Limb (tissue), 2 donors: Measurements from ENCODE around the gene ERP44.
"Not testable (repeated sequence)": the region's sequence is repeated elsewhere in the genome, so short reads cannot be mapped to it uniquely, and the experiment has no call there.

Source experiments
- DNase-seq, 2 donors: peaks; one replicate each; pipeline ENCODE4 v3.0.0-alpha.2; 2016; ENCODE audit errors: extremely low spot score in 2 of 2

ERP44 gene

DNA sequence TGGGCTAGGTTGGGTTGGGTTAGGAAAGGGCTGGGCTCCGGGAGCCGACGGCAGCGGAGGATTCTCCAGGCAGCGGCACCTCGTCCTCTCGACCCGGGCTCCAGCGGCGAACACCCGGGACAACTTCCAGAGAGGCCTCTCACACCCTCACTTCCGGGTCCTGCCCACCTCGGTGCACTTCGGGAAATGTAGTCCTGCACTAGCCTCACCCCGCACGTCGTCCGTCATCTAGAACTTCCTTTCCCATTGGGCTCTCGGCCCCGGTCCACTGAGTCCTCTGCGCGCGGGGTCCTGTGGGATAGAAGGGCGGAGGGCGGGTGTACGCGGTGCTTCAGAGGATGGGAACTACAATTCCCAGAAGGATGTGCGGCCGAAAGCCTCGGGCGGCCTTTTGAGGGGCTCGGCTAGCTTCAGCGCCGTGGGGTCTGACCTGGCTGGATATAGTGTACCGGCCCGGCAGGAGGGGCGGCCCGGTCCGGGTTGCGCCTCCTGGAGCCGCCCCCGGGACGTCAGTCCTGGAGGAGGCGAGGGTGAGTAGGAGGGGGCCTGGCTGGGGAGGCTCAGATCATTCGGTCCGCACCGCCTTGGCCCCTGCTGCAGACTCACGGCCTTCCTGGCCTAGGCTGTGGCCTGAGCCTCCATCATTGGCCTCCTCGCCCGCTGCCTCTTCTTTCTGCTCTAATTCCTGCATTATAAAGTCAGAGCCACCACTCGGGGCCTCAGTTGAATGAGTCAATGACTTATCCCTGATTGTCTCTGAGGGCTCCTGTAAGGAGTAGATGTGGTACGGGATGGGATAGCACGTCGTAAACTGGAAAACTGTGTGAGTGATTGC, at the start of gene ERP44, which contains the start of gene INVS:
Gene ERP44 (minus strand): TSS at position 114 of the 835 bp plus-strand sequence. CDS start 160 bp downstream, outside the sequence.
Gene INVS (plus strand): TSS at position 357 of the 835 bp plus-strand sequence. CDS start 5,279 bp downstream, outside the sequence.
- peak; percentile 99 for DNase-seq

DNA sequence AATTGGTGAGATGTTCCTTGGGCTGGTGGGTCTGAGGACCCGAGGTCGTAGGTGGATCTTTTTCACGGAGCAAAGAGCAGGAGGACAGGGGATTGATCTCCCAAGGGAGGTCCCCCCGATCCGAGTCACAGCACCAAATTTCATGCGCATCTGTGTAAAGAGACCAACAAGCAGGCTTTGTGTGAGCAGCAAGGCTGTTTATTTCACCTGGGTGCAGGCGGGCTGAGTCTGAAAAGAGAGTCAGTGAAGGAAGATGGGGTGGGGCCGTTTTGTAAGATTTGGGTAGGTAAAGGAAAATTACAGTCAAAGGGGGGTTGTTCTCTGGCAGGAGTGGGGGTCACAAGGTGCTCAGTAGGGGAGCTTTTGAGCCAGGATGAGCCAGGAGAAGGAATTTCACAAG, 47.2 kb upstream of the ERP44 start:
- DNase-seq, result not testable (repeated sequence)

DNA sequence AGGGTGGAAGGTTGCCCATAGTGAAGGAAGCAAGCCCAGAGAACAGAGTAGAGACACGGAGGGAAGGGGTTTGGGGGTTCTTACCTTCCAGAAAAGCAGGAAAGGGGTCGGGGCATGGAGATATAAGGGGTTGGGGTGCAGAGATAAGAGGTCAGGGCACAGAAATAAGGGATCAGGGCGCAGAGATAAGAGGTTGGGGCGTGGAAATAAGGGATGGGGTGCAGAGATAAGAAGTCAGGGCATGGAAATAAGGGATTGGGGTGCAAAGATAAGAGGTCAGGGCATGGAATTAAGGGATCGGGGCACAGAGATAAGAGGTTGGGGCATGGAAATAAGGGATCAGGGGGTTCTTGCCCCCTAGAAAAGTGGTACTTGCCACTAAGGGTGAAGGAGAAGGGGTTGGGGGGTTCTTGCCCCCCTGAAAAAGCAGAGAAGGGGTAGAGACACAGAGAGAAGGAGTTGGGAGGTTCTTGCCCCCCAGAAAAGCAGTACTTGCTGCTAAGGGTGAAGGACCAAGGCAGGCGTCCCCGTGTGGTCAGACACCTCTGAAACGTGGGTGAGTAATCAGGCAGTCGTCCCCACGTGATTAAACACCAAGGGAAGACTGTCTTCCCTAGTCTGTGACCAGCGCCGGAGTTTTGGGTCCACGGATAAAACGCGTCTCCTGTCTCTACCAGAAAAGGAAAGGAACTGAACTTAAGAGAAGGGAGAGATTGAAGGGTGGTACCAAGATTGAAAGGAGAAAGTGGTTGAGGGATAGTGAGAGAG, 46.6 kb upstream of the ERP44 start:
- not testable (repeated sequence) for DNase-seq

DNA sequence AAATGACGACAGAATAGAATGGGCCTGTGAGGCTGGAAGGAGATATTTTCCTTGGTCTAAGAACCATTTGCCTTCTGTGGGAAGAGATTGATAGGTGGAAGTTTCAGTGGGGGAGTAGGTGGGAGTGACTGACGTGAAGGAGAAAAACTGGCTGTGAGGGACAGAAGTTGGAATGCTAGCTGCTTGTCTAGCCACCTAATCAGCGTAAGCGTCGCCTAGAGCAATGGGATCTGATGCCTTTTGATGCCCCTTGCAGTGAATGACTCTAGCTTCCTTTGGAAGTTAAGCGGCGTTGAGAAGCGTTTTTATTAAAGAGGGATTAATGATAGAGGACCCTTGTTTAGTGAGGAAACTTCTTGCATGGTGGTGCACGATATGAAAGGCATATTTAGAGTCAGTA, 43.1 kb upstream of the ERP44 start:
- DNase-seq, result not testable (repeated sequence)

DNA sequence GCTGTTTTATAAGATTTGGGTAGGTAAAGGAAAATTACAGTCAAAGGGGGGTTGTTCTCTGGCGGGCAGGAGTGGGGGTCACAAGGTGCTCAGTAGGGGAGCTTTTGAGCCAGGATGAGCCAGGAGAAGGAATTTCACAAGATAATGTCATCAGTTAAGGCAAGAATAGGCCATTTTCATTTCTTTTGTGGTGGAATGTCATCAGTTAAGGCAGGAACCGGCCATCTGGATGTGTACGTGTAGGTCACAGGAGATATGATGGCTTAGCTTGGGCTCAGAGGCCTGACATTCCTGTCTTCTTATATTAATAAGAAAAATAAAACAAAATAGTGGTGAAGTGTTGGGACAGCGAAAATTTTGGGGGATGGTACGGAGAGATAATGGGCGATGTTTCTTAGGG, 41.5 kb upstream of the ERP44 start:
- not testable (repeated sequence) for DNase-seq

DNA sequence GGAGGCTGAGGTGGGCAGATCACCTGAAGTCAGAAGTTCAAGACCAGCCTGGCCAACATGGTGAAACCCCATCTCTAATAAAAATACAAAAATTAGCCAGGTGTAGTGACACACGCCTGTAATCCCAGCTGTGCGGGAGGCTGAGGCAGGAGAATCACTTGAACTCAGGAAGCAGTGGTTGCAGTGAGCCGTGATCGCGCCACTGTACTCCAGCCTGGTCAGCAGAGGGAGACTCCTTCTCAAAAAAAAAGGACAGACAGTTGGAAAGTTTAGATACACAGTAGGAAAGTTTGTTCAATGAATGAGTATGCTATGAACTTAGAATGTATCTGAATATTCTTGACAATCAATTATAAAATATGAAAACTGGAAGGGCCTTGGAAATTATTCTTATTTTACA, 38.0 kb upstream of the ERP44 start:
- not testable (repeated sequence) for DNase-seq

DNA sequence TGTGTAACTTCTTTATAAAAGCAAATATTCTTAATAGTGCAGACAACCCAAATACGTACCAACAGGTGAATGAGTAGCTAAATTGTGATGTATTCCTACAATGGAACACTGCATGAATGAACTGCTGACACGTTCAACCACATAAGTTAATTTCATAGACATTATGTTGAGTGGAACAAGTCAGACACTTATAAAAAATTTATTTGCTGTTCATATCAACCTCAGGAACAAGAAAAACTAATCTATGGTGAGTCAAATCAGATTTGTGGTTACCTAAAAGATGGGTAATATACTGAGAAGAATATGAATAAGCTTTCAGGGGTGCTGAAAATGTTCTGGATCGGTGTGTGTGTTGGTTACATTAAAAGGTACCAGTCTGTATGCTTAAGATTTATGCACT, 35.9 kb upstream of the ERP44 start:
- DNase-seq, result no peak

DNA sequence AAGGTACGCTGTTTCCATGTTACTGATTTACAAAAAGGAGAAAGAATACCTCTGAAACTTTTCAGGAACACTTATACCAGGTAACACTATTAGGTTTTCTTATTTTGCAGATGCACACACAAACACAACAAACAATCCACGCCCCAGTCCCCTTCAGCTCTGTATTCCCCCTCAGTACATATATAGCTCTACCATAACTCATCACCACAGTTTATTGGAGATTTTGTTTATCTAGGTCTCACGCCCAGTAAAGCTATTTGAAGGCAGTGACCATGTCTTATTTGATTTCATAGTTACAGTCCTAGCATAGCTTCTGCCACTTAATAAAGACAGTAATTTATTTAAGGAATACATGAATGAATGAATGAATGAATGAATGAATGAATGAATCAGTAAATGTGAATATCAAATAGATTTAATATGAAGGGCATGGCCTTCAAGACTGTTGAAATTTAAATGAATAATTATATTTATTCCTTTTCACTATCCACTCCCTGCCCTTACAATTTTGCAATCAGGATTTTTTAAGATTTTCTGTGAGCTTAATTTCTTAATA, 33.2 kb upstream of the ERP44 start:
- DNase-seq, result no peak

DNA sequence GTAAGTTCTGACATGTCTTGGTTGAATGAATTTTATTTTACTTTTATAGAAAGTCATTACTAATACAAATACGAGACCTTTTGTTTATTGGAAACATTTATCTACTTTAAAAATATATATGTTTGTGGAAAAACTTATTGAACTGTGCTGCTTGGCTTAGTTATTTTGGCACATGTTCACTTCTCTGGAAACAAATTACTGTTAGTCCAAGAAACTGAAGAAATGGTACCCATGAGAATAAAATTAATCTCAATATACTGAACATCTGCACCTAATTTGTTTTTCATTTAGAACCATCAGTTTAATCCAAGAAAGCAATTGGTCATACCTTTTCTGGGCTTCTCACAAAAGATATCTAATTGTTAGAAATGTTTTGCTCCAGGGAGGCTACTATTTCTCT, 32.4 kb upstream of the ERP44 start:
- no peak for DNase-seq

DNA sequence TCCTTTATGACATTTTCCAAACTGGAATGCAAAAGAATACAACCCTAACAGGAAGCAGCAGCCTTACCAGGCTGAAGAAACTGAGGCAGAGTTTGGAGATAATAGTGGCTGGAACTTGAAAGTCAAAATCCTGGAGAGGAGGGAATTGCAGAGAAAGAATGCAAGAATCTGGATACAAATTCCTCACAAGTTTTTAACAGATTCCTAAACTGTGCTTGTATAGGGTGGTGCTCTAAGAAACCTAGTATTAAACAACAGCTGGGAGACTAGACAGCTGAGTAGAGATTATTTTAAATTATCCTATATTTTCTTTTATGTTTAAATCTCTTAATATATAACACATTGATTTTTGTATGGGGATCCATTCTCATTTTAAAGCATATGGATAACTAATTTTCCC, 31.0 kb upstream of the ERP44 start:
- no peak for DNase-seq

DNA sequence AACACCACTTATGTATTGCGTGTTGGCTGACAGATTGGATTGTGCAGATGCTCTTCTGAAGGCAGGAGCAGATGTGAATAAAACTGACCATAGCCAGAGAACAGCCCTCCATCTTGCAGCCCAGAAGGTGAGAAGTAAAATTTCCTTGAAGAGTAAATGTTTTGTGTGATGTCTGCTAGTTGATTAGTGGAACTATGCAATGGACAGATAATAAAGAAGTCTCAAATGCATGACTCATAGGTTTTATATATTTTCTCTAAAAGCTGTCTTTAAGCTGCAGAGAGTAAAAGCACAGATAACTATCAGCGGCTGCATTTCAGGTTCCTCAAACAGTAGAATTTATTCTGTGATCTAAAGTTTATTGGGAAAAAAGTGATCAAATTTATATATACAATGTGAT, 27.6 kb upstream of the ERP44 start:
- DNase-seq, result no peak

DNA sequence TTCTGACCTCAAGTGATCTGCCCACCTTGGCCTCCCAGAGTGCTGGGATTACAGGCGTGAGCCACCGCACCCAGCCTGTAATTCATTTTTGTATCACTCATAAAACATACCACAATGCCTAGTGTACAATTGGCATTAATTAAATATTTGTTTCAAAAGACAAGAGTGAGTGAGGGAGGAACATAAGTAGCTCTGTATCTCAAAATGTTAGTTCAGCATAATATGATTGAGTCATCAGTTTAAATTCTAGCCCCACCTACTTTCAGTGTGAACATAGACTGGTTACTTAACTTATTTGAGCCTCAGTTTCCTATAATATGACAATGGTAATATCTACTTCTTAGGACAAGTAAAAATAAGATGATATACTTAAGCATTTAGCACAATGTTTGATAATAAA, 27.1 kb upstream of the ERP44 start:
- no peak for DNase-seq

DNA sequence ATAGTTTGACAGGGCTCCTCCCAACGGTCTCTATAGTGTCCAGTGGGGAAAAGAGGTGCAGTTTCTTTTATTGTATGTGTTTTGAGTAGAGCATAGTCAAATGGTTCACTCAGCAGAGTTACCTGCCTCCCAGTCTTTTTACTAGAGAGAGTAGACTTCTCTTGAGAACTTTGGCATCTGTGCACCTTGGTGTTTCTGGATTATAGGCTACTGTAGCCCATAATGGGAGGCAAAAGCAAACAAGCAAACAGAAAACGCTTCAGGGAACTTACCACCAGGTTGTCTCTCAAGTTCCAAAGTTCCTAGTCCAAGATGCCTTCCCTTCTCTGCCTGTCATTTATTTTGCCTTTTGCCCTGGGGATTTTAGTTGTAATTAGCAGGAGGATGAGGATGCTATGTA, 26.4 kb upstream of the ERP44 start:
- no peak for DNase-seq

DNA sequence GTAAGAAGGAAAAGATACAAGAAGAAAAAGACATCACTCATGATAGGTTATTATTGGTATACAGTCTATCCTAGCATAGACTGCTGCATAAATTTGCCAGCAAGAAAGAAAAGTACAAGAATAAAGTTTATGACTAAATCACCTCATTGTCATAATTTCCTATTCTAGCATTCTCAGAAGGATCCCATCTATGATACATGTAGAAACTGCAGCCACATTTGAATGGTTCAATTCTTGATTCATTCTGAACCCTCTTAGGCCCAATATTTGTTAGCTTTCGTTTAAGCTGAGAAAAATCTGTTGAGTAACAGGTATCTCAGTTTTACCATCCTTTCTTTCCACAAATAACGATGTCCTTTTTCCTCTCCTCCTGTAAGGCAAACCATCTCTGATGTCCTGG, 21.5 kb upstream of the ERP44 start:
- DNase-seq, result no peak

DNA sequence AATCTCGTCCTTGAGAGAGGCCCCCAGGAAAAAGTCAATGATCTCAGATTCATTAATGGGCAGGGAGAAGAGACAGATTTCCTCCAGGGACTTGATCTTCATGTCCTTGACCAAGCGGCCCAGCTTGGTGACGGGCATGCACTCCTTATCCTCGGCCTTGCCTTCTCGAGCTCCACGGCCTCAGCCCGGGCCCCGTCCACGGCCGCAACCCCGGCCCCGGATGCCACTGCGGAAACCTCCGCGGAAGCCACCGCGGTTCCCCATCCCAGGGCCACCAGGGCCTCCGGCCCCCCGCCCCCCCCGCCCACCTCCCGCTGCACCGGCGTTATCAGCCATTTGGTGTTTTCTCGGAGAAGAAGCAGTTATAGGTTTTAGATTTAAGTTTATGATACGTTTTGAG, 18.5 kb upstream of the ERP44 start:
- DNase-seq, result no peak

DNA sequence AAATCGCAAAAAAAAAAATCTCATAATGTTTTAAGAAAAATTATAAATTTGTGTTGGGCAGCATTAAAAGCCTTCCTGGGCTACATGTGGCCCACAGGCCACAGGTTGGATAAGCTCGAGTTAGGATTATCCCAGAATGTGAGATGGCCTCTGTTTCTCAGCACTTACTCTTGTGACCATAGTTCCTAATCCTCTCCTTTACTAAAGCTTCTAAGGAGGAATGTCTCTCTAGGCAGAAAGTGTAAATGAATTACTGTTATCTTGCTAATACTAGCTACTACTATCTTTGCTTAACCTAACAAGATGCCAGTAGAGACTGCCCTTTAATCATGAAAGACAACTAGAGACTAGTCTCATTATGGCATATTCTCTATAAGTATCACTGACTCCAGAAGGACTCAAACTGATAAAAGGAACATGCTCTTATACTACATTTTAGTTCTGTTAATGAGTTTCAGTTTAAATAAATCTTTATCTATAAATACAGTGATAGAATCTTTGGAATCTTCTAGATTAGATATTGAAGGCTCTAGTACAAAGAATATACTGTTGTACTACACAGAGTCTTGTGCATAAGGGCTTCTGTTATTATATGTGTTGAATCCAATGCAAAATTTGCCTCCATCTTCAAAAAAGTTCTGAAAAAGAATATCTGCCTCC, 14.0 kb upstream of the ERP44 start:
- no peak for DNase-seq

DNA sequence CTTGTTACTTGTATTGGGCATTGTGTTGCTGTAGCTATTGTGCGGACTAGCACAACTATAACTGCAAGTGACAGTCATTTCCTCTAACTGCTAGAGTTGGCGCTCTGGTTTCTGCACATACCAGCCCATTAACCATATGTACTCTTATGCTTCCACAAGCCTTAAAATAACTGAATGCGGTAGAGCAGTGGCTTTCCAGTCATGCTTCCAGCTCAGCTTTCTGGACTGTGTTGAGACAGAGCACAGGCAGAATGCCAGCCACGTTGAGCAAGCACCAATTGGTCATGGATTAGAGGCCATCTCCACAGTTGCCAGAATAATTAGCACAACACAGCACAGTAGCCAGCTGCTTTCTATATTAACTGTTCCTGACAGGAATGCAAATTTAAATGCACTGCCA, 12.4 kb upstream of the ERP44 start:
- DNase-seq, result peak; percentile 72 to 91

DNA sequence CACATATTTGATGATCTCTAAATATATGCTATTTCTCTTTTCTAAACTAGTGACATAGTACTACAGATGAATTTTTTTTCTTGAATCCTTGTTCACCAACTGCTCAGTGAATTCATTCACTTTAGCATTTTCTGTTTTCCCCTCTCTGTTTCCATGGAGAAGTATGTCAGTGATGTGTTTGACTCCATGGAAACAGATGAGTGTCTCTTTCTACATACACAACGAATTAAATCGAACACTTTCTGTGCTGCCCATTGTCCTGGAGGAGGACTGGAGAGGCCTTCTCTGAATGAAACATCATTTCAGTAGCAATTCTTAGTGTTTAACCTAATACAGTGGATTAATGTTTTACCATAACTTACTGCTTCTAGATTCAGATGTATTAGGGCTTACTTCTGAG, 9.8 kb upstream of the ERP44 start:
- DNase-seq, result peak in 1 of 2 donors; percentile 49

DNA sequence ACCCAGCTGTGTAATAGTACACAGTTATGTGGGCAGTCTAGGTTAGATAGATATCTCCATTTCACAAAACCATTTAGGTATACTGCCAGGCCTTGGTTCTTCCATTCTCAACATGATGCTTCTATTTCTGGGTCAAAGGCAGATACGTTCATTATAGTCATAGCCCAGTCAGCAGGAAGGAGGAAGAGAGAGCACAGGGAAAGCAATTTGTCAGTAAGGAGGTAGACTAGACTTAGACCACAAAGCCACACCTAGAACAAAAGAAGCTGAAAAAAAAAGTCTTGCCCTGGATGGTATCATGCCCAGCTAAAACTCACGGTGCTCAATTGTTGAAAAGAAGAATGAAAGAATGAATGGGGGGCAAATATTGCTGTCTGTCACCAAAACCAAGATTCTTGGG, 7.8 kb upstream of the ERP44 start:
- DNase-seq, result no peak

DNA sequence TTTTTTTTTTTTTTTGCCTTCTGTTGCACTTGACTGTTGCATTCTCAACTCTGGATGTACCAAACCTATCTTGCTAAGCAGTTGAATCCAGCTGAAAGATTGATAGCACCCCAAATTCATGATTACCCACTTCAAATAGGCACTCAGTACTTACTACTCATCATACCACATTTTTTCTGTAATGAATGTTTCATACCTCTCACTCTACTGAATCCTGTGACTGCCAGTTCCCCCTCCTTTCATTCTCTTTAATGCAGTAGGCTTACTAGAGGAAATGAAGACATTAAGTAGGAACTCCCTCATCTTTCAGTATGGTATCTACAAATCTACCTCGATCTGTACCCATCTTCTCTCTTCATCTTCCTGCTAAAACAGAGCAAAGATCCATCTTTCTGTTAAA, 7.1 kb upstream of the ERP44 start:
- DNase-seq, result no peak

DNA sequence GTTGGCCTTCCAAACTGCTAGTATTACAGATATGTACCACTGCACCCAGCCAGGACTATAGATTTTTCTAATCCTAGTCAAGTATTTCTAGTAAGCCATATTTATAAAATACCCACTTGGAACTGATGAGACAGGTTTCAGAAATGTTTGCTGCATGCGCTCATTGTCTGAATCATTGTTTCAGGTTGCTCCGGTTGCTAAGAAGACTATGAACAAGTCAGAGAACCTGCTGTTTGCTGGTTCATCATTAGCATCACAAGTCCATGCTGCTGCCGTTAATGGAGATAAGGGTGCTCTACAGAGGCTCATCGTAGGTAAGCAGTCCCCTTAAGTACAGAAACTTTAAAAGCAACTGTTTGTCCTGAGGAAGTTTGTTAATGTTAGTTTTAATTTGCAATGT, 5.5 kb upstream of the ERP44 start:
- DNase-seq, result no peak

DNA sequence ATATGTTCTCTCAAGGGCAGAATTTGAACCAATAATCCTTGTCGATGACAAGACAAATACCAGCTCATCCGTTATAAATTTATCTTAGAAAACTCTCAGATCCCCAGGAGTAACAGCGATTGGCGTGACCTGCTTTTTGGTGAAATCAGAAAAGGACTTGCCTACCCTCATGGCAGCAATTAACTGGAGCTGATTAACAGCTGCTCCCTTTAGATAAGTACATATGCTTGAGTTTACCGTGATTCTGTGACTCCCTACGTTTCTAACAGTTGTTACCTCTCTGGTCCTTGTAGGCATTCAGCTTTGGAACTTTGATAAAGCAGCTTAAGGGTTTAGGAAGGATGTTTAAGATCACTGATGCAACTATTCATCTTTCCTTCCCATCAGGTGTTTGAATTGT, 2.8 kb upstream of the ERP44 start:
- no peak for DNase-seq
